ENCODE data around the gene TSR3. TPM values are rescaled to one million over a fixed set of nuclear protein-coding genes. Genes with fewer than 3 reads are reported as not detected.

The TSR3 gene
- 10 to 100 TPM; 31.1 to 73.1 (median 41.5) TPM for total RNA-seq
- polyA plus RNA-seq: 10 to 100 TPM; 38.0 to 65.9 (median 55.2) TPM
- long read RNA-seq, donor 1, transcript TSR3-201 (6 exons, 1,243 nt): major isoform, 27 of 27 reads
- long read RNA-seq, donor 1, partial matches to known transcripts: 0 of 27 reads
- long read RNA-seq, donor 1, other reads (novel, unspliced or antisense): 0 of 27 reads
- long read RNA-seq, donor 2, transcript TSR3-201 (6 exons, 1,243 nt): major isoform, 22 of 22 reads
- long read RNA-seq, donor 2, partial matches to known transcripts: 0 of 22 reads
- long read RNA-seq, donor 2, other reads (novel, unspliced or antisense): 0 of 22 reads

- peak within 1 kb of the TSS; percentile 51 to 93 (median 84) for H3K27ac ChIP-seq
- DNase-seq: peak; percentile 97
- intact Hi-C loops (cut with DNase I; ENCODE audit: low total_unique reads): no loop called here
- H3K9me3 ChIP-seq: no peaks in the 10 kb centered on the region
- H3K4me1 ChIP-seq: peaks cover 17 to 69% (median 54%) of the 10 kb centered on the region in 6 donors
- no peaks in the 10 kb centered on the region for H3K27me3 ChIP-seq (replicated peaks in 1 of 7)
- WGBS, 5 donors: 0 to 1% (median 1%) methylated on average over 7 to 98 of the region's 98 CpGs
- TF ChIP-seq CTCF (IDR thresholded peaks at IDR 0.05 in 8 of 11, conservative IDR thresholded peaks at IDR 0.05 in 3 of 11): no peak
- peak; percentile 96 to 97 (median 97) for TF ChIP-seq POLR2AphosphoS5 (IDR thresholded peaks at IDR 0.05)
- peak in 1 of 3 donors; percentile 69 for TF ChIP-seq POLR2A (IDR thresholded peaks at IDR 0.05)
- peak within 1 kb of the TSS; percentile 66 to 100 (median 100) for H3K4me3 ChIP-seq
- peaks cover 0 to 37% (median 30%) of the 10 kb centered on the region in 6 donors for H3K36me3 ChIP-seq
These were observed at the start of gene TSR3, which contains the start of gene GNPTG for GRCh38 chr16:1351582-1352362. TSR3 (minus strand) TSS chr16:1351878; CDS start chr16:1351804, 74 bp downstream. GNPTG (plus strand) TSS chr16:1351931; CDS start chr16:1351966, 35 bp downstream.

- TF ChIP-seq POLR2A (IDR thresholded peaks at IDR 0.05): no peak
- peak in 1 of 3 donors; percentile 29 for TF ChIP-seq POLR2AphosphoS5 (IDR thresholded peaks at IDR 0.05)
- H3K27ac ChIP-seq: no peak overlapping the region
- intact Hi-C loops (cut with DNase I; ENCODE audit: low total_unique reads): no loop called here
- H3K27me3 ChIP-seq (replicated peaks in 1 of 7): no peaks in the 10 kb centered on the region
- H3K4me3 ChIP-seq: no peak overlapping the region
- H3K9me3 ChIP-seq: no peaks in the 10 kb centered on the region
- DNase-seq: no peak
- peaks cover 0 to 99% (median 72%) of the 10 kb centered on the region in 6 donors for H3K36me3 ChIP-seq
- H3K4me1 ChIP-seq: peaks cover 0 to 22% (median 0%) of the 10 kb centered on the region in 6 donors
- 87 to 95% (median 92%) methylated on average over 10 to 29 of the region's 29 CpGs for WGBS, 5 donors
These were observed 49.5 kb upstream of the TSR3 start for GRCh38 chr16:1401061-1401757.

GRCh38 chr16:1398826-1399581 lies 47.3 kb upstream of the TSR3 start:
- DNase-seq: no peak
- H3K9me3 ChIP-seq: no peaks in the 10 kb centered on the region
- H3K4me1 ChIP-seq: peaks cover 0 to 4% (median 0%) of the 10 kb centered on the region in 6 donors
- no peak overlapping the region for H3K4me3 ChIP-seq
- WGBS, 5 donors: 92 to 98% (median 96%) methylated on average over 17 to 38 of the region's 38 CpGs
- H3K27me3 ChIP-seq (replicated peaks in 1 of 7): no peaks in the 10 kb centered on the region
- no peak for TF ChIP-seq POLR2A (IDR thresholded peaks at IDR 0.05)
- TF ChIP-seq POLR2AphosphoS5 (IDR thresholded peaks at IDR 0.05): peak in 2 of 3 donors; percentile 3 to 50
- no peak for TF ChIP-seq CTCF (IDR thresholded peaks at IDR 0.05 in 8 of 11, conservative IDR thresholded peaks at IDR 0.05 in 3 of 11)
- intact Hi-C loops (cut with DNase I; ENCODE audit: low total_unique reads): no loop called here
- H3K36me3 ChIP-seq: peaks cover 0 to 100% (median 77%) of the 10 kb centered on the region in 6 donors
- no peak overlapping the region for H3K27ac ChIP-seq

- Histone ChIP-seq H3K4me1 (no peaks in the 10 kb centered on the region), H3K27ac (no peak overlapping the region), H3K27me3 (replicated peaks in 1 of 7) (no peaks in the 10 kb centered on the region), H3K36me3 (peaks cover 0 to 100% (median 80%) of the 10 kb centered on the region in 6 donors), H3K4me3 (no peak overlapping the region), H3K9me3 (no peaks in the 10 kb centered on the region)
- DNase-seq: no peak
- WGBS, 5 donors: 94 to 97% (median 95%) methylated on average over 9 of the region's 9 CpGs
- intact Hi-C loops (cut with DNase I; ENCODE audit: low total_unique reads): no loop called here
- TF ChIP-seq POLR2AphosphoS5 (IDR thresholded peaks at IDR 0.05) (no peak), CTCF (IDR thresholded peaks at IDR 0.05 in 8 of 11, conservative IDR thresholded peaks at IDR 0.05 in 3 of 11) (no peak), POLR2A (IDR thresholded peaks at IDR 0.05) (no peak)
These were observed 46.7 kb upstream of the TSR3 start for GRCh38 chr16:1398351-1398750.

Data from spleen (tissue), 13 donors.